H1 (cell line): ENCODE results near the gene ASTN2. TPM values are rescaled to one million over a fixed set of nuclear protein-coding genes. Genes with fewer than 3 reads are reported as not detected.

ENCODE experiments used
- CTCF ChIA-PET: fragments of 300-600 bp; sonication (Branson Sonifier 250); formaldehyde crosslinking; loops from one replicate; lab custom pipeline; 2021; ENCODE audit not compliant: partially characterized antibody; lab: Charles Lee
- POLR2A ChIA-PET: fragments of 300-600 bp; sonication (Branson Sonifier 250); formaldehyde crosslinking; loops from one replicate; lab custom pipeline; 2021; ENCODE audit warnings: inconsistent platforms; ENCODE audit not compliant: partially characterized antibody; lab: Charles Lee
- DNase-seq, 2 experiments: peaks; one replicate each; pipeline versions ENCODE4 v3.0.0 to v3.0.0-alpha.2; 2010 to 2022; ENCODE audit warnings: low spot score in 2 of 2, low read depth in 1 of 2, mixed read lengths in 1 of 2
- FAIRE-seq: peaks from 2 replicates; lab custom pipeline; 2011; peaks lifted over from hg19 to GRCh38; lab: Jason Lieb, UNC
- H2AFZ ChIP-seq: 2 replicates; pipeline ENCODE4 v1.8.1; 2012; ENCODE audit warnings: low read length, inconsistent platforms
- H2AK5ac ChIP-seq: 2 replicates; pipeline ENCODE4 v1.6.1; 2013; ENCODE audit warnings: low read depth, low read length
- H2BK120ac ChIP-seq: replicated peaks from 2 replicates; pipeline ENCODE3; 2013; ENCODE audit warnings: low read depth, low read length, inconsistent platforms
- H2BK12ac ChIP-seq: 2 replicates; pipeline ENCODE4 v1.6.1; 2013; ENCODE audit warnings: low read depth, low read length
- H2BK15ac ChIP-seq: 2 replicates; pipeline ENCODE4 v1.6.1; 2013; ENCODE audit warnings: low read length
- H2BK20ac ChIP-seq: 2 replicates; pipeline ENCODE4 v1.6.1; 2013; ENCODE audit warnings: low read length
- H2BK5ac ChIP-seq: 2 replicates; pipeline ENCODE4 v1.6.1; 2013; ENCODE audit warnings: low read depth, low read length
- H3K14ac ChIP-seq: 2 replicates; pipeline ENCODE4 v1.6.1; 2013; ENCODE audit warnings: inconsistent platforms; ENCODE audit not compliant: insufficient read length
- H3K18ac ChIP-seq: 2 replicates; pipeline ENCODE4 v1.6.1; 2013; ENCODE audit warnings: low read length; ENCODE audit errors: extremely low read depth
- H3K23ac ChIP-seq: 2 replicates; pipeline ENCODE4 v1.6.1; 2013; ENCODE audit warnings: inconsistent platforms; ENCODE audit not compliant: insufficient read length
- H3K23me2 ChIP-seq: 2 replicates; pipeline ENCODE4 v1.6.1; 2013; ENCODE audit warnings: low read depth, low read length
- H3K27ac ChIP-seq: 2 replicates; pipeline ENCODE4 v1.6.1; 2011; ENCODE audit warnings: low read depth, low read length, inconsistent platforms
- H3K27me3 ChIP-seq, 4 experiments: replicated peaks in 1 of 4; 1 replicate in 1 of 4; 2 replicates in 3 of 4; pipeline versions ENCODE4 v1.6.1 to v1.8.1; 2011 to 2013; ENCODE audit warnings: low read length in 3 of 4, mild to moderate bottlenecking in 3 of 4, inconsistent platforms in 2 of 4, mixed read lengths in 2 of 4, moderate library complexity in 1 of 4; ENCODE audit not compliant: control insufficient read depth in 3 of 4, insufficient read depth in 3 of 4; ENCODE audit errors: extremely low read depth in 1 of 4
- H3K36me3 ChIP-seq, 4 experiments: 2 replicates each; pipeline versions ENCODE4 v1.6.1 to v1.8.1; 2011 to 2013; ENCODE audit warnings: mild to moderate bottlenecking in 4 of 4, low read length in 3 of 4, moderate library complexity in 2 of 4, control low read depth in 1 of 4, inconsistent platforms in 1 of 4; ENCODE audit not compliant: insufficient read depth in 4 of 4, control insufficient read depth in 2 of 4
- H3K4ac ChIP-seq: replicated peaks from 2 replicates; pipeline ENCODE3; 2013; ENCODE audit warnings: low read length, low read depth, mixed read lengths, inconsistent platforms; ENCODE audit not compliant: insufficient read length
- H3K4me1 ChIP-seq, 4 experiments: replicated peaks in 1 of 4; 1 replicate in 1 of 4; 2 replicates in 3 of 4; pipeline versions ENCODE4 v1.6.1 to v1.8.1; 2011 to 2013; ENCODE audit warnings: low read length in 3 of 4, inconsistent platforms in 2 of 4, mixed read lengths in 1 of 4; ENCODE audit not compliant: insufficient read depth in 4 of 4, control insufficient read depth in 3 of 4
- H3K4me2 ChIP-seq, 2 experiments: 2 replicates each; pipeline versions ENCODE4 v1.6.1 to v1.8.1; 2011 to 2013; ENCODE audit warnings: low read depth in 2 of 2, low read length in 2 of 2, control low read depth in 1 of 2, inconsistent platforms in 1 of 2, mild to moderate bottlenecking in 1 of 2; ENCODE audit not compliant: insufficient read depth in 1 of 2
- H3K4me3 ChIP-seq, 4 experiments: fragments of 200-600, 300-600 bp in 1 of 4; sonication (generic), shearing (Covaris generic), sonication (Bioruptor Twin) in 1 of 4; 2 replicates each; pipeline versions ENCODE4 v1.5.1 to v1.8.1; 2011 to 2016; ENCODE audit warnings: low read length in 4 of 4, low read depth in 3 of 4, control low read depth in 2 of 4, inconsistent platforms in 2 of 4, mild to moderate bottlenecking in 2 of 4, mixed read lengths in 1 of 4, moderate library complexity in 1 of 4; ENCODE audit not compliant: insufficient read depth in 2 of 4; ENCODE audit errors: extremely low read depth in 1 of 4
- H3K56ac ChIP-seq: replicated peaks from 2 replicates; pipeline ENCODE3; 2013; ENCODE audit warnings: low read depth, mild to moderate bottlenecking, mixed read lengths, low read length, inconsistent platforms; ENCODE audit not compliant: insufficient read length
- H3K79me1 ChIP-seq: 2 replicates; pipeline ENCODE4 v1.6.1; 2013; ENCODE audit warnings: low read depth, low read length, control low read depth
- H3K79me2 ChIP-seq, 2 experiments: 2 replicates each; pipeline versions ENCODE4 v1.6.1 to v1.8.1; 2012 to 2013; ENCODE audit warnings: low read length in 2 of 2, mild to moderate bottlenecking in 2 of 2, inconsistent platforms in 1 of 2; ENCODE audit not compliant: insufficient read depth in 2 of 2, control insufficient read depth in 1 of 2
- H3K9ac ChIP-seq, 4 experiments: replicated peaks in 1 of 4; 1 replicate in 1 of 4; 2 replicates in 3 of 4; pipeline versions ENCODE4 v1.6.1 to v1.8.1; 2011 to 2013; ENCODE audit warnings: low read depth in 3 of 4, low read length in 3 of 4, control low read depth in 2 of 4, mild to moderate bottlenecking in 2 of 4, moderate library complexity in 2 of 4, inconsistent platforms in 1 of 4; ENCODE audit errors: extremely low read depth in 1 of 4
- H3K9me3 ChIP-seq, 2 experiments: 2 replicates each; pipeline versions ENCODE4 v1.6.1 to v1.8.1; 2012 to 2013; ENCODE audit warnings: mild to moderate bottlenecking in 2 of 2, moderate library complexity in 2 of 2, control low read depth in 1 of 2, inconsistent platforms in 1 of 2, low read depth in 1 of 2, low read length in 1 of 2, mixed read lengths in 1 of 2; ENCODE audit not compliant: insufficient read depth in 2 of 2
- H4K20me1 ChIP-seq, 2 experiments: replicated peaks in 1 of 2; 2 replicates each; pipeline versions ENCODE3 to v1.8.1; 2011 to 2013; ENCODE audit warnings: inconsistent platforms in 2 of 2, low read length in 2 of 2, mild to moderate bottlenecking in 1 of 2; ENCODE audit not compliant: insufficient read depth in 2 of 2, control insufficient read depth in 1 of 2
- H4K5ac ChIP-seq: 2 replicates; pipeline ENCODE4 v1.6.1; 2013; ENCODE audit warnings: low read length, low read depth, mixed read lengths, inconsistent platforms; ENCODE audit not compliant: insufficient read length
- H4K8ac ChIP-seq: 2 replicates; pipeline ENCODE4 v1.8.0; 2013; ENCODE audit warnings: mild to moderate bottlenecking, moderate library complexity, low read length, inconsistent platforms; ENCODE audit not compliant: insufficient read depth; ENCODE audit errors: extremely low read depth
- H4K91ac ChIP-seq: replicated peaks from 2 replicates; pipeline ENCODE3; 2013; ENCODE audit warnings: low read length, mixed read lengths, inconsistent platforms; ENCODE audit not compliant: insufficient read length
- CBX8 ChIP-seq: fragments of 300-800, 300-1000 bp; sonication (generic); IDR thresholded peaks from 2 replicates; pipeline ENCODE4 v1.7.1; 2016; ENCODE audit warnings: low read depth, low read length, borderline replicate concordance
- EZH2 ChIP-seq: fragments of 200-600 bp; sonication (generic); IDR thresholded peaks from 2 replicates; pipeline ENCODE4 v1.7.1; 2012; ENCODE audit warnings: low read depth, mild to moderate bottlenecking, moderate library complexity, low read length, inconsistent platforms; ENCODE audit not compliant: severe bottlenecking
- HDAC2 ChIP-seq, 2 experiments: fragments of 300-600 bp in 1 of 2; sonication (generic) in 1 of 2; IDR thresholded peaks; 2 replicates each; pipeline ENCODE4 v1.6.1; 2011 to 2012; ENCODE audit warnings: low read depth in 2 of 2, low read length in 2 of 2, mild to moderate bottlenecking in 2 of 2, moderate library complexity in 2 of 2, borderline replicate concordance in 1 of 2, inconsistent platforms in 1 of 2
- HDAC6 ChIP-seq: IDR thresholded peaks from one replicate; pipeline ENCODE4 v1.7.1; 2012; ENCODE audit warnings: low read depth, mild to moderate bottlenecking, inconsistent platforms, low read length, moderate library complexity
- KDM1A ChIP-seq: fragments of 200-600, 300-600 bp; sonication (generic); IDR thresholded peaks from 2 replicates; pipeline ENCODE4 v1.7.1; 2016; ENCODE audit warnings: mild to moderate bottlenecking, low read length, borderline replicate concordance
- KDM5A ChIP-seq: fragments of 200-600 bp; IDR thresholded peaks from 2 replicates; pipeline ENCODE4 v1.7.1; 2012; ENCODE audit warnings: mild to moderate bottlenecking, low read length, inconsistent platforms, mixed read lengths
- POLR2AphosphoS5 ChIP-seq: IDR thresholded peaks from 2 replicates; pipeline ENCODE4 v1.6.1; 2011; ENCODE audit warnings: low read depth, low read length
- RAD21 ChIP-seq, 2 experiments: IDR thresholded peaks in 1 of 2; conservative IDR thresholded peaks in 1 of 2; 2 replicates each; pipeline ENCODE4 v1.6.1; 2011; ENCODE audit warnings: low read depth in 2 of 2, low read length in 2 of 2, improper control_type of control experiment in 1 of 2, inconsistent platforms in 1 of 2, mild to moderate bottlenecking in 1 of 2, moderate library complexity in 1 of 2
- RBBP5 ChIP-seq: IDR thresholded peaks from 2 replicates; pipeline ENCODE4 v1.7.1; 2012; ENCODE audit warnings: low read depth, mild to moderate bottlenecking, inconsistent platforms, low read length, moderate library complexity, borderline replicate concordance
- TBP ChIP-seq: IDR thresholded peaks from 2 replicates; pipeline ENCODE4 v1.6.1; 2011; ENCODE audit warnings: low read depth, low read length, improper control_type of control experiment
- TCF12 ChIP-seq: IDR thresholded peaks from 2 replicates; pipeline ENCODE4 v1.6.1; 2011; ENCODE audit warnings: low read depth, mild to moderate bottlenecking, low read length
- ZNF274 ChIP-seq: IDR thresholded peaks from 2 replicates; pipeline ENCODE4 v1.7.0; 2012; ENCODE audit warnings: low read length, borderline replicate concordance; ENCODE audit errors: extremely low read depth
- WGBS, 2 experiments: shearing (Covaris generic) in 1 of 2; methylation state at CpG; one replicate each; pipeline versions ENCODE4 v1.1.6 to v1.1.7; 2013 to 2015; ENCODE audit warnings: low lambda C conversion rate in 2 of 2, mixed read lengths in 2 of 2, inconsistent platforms in 1 of 2, low coverage in 1 of 2, missing lambda C conversion rate in 1 of 2; ENCODE audit not compliant: insufficient replicate concordance in 2 of 2, insufficient coverage in 1 of 2, insufficient read length in 1 of 2; ENCODE audit errors: extremely low coverage in 1 of 2, missing lambda C conversion rate in 1 of 2; 5-methylcytosine and 5-hydroxymethylcytosine counted together
- polyA plus RNA-seq, 7 experiments: library from polyadenylated mRNA; depleted of rRNA in 3 of 7; stranded (reverse) in 5 of 7; unstranded in 2 of 7; fragments of >200 nt in 5 of 7; fragments of 200-250 nt in 2 of 7; gene quantifications; 1 replicate in 5 of 7; 2 replicates in 1 of 7; 4 replicates in 1 of 7; pipeline versions ENCODE4 v1.2.1 to v1.2.3, GENCODE V29; 2011 to 2013; ENCODE audit warnings: missing spikeins in 2 of 7, mixed read lengths in 2 of 7
- total RNA-seq: library from RNA; stranded (reverse); fragmentation: NEBNext Ultra II Directional; extraction: Animal tissue kit (Norgen Biotek cat#: 25700); gene quantifications from 2 replicates; pipeline ENCODE4 v1.2.1, GENCODE V29; 2021

Gene ASTN2
- total and polyA plus RNA-seq, 2 of the 8 experiments (the other 6 are each of a cell fraction or from before 2014, with no cell fraction given), result 8.2 to 13.7 TPM

DNA sequence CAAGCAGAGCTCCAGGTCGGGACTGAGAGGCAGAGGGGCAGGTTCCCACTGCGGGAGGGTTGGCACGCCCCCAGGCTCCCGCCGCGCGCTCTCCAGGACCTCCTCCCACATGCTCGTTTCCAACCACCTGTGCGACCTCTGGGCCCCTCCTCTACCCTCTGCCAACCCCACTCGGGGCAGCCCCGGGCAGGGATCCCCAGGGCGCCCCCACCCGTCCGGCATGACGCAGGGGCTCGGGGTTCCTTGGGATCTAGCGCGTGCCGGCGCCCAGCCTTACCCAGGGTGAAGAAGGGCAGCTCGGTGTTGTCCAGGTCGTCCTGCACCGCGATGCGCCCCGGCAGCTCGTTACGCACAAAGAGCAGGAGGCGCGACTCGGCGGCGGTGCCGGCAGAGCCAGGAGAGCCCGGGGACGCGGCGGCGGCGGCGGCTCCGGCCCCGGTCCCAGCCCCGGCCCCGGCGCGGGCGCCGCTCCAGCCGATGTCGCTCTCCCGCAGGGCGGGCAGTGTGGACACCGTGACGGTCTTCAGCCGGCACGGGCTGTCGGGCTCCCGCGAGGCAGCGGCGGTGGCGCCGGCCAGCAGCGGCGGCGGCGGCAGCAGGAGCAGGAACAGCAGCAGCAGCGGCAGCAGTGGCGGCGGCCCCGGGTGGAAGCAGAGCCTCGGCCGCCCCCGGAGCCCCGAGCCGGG, 494 bp downstream of the ASTN2 start:
- Histone ChIP-seq H4K91ac (peak overlapping the region; percentile 27), H2BK12ac (no peak overlapping the region), H3K4me1 (peaks cover 3 to 17% (median 15%) of the 10 kb centered on the region in 4 experiments), H2BK15ac (no peak overlapping the region), H3K36me3 (no peaks in the 10 kb centered on the region), H3K9ac (peak overlapping the region in 2 of 4 experiments; percentile 27 to 80; a peak in 2 of 7 replicates), H3K79me1 (no peaks in the 10 kb centered on the region), H2AFZ (0 out of 2 replicates have a peak overlapping the region, but pooled peaks have one; percentile 2), H4K8ac (peak overlapping the region; percentile 58), H2BK120ac (no peak overlapping the region), H3K14ac (no peak overlapping the region), H4K5ac (no peak overlapping the region), H3K27me3 (peaks cover 22 to 57% (median 52%) of the 10 kb centered on the region in 4 experiments), H2BK20ac (no peak overlapping the region), H3K4me2 (peak overlapping the region; percentile 99 to 100), H3K79me2 (no peaks in the 10 kb centered on the region), H2AK5ac (no peak overlapping the region), H3K9me3 (no peaks in the 10 kb centered on the region), H3K18ac (no peak overlapping the region), H3K4me3 (peak overlapping the region; percentile 55 to 75 (median 66)), H2BK5ac (no peak overlapping the region), H3K4ac (no peak overlapping the region), H3K23me2 (peaks cover 17% of the 10 kb centered on the region), H4K20me1 (peaks cover 5 to 7% of the 10 kb centered on the region in 2 experiments), H3K27ac (no peak overlapping the region), H3K23ac (no peak overlapping the region), H3K56ac (no peak overlapping the region)
- ChIA-PET CTCF (interaction anchor here (0.6 to 16.0 kb wide), 15 partner anchors 8 to 487 kb away, joined by 3 to 165 read pairs (median 4); no protein-coding TSS in a partner anchor), POLR2A (interaction anchor here (1.4 kb wide), 1 partner anchor 10 kb away, joined by 3 read pairs; no protein-coding TSS in a partner anchor)
- FAIRE-seq (no peak), DNase-seq (peak in 1 of 2 experiments; percentile 79)
- 1% methylated on average over 43 of the region's 77 CpGs; no CpG with 5 or more reads in 1 of the 2 experiments for WGBS, 2 experiments
- TF ChIP-seq RBBP5 (no peak), CBX8 (no peak), TBP (no peak), HDAC2 (IDR thresholded peaks at IDR 0.05; ENCODE audit: borderline replicate concordance in 1 of 2, low read depth in 2 of 2, low read length in 2 of 2) (no peak), POLR2AphosphoS5 (no peak), RAD21 (IDR thresholded peaks at IDR 0.05 in 1 of 2, conservative IDR thresholded peaks at IDR 0.05 in 1 of 2; ENCODE audit: low read depth in 2 of 2, low read length in 2 of 2) (no peak), EZH2 (no peak), HDAC6 (no peak), ZNF274 (no peak), TCF12 (no peak), KDM1A (no peak), KDM5A (no peak)
